Ureter (tissue), 1 donor: ENCODE measurements around the gene ZFAND3. TPM values are rescaled to one million over a fixed set of nuclear protein-coding genes. Genes with fewer than 3 reads are reported as not detected.

Experiments
- DNase-seq: peaks from one replicate; pipeline ENCODE4 v3.0.0-alpha.2; 2020; ENCODE audit warnings: low spot score
- total RNA-seq: library from RNA; stranded (reverse); gene quantifications from one replicate; pipeline ENCODE4 v1.2.4, GENCODE V29; 2023
- donor health status: DM: yes; HTN: yes; CAD: no.

ZFAND3 gene
- total RNA-seq, 1 donor from 2014 or later, result 123 TPM

- DNase-seq, result no peak
Measured at GRCh38 chr6:38004908-38005307, 185.4 kb downstream of the ZFAND3 start.

DNA sequence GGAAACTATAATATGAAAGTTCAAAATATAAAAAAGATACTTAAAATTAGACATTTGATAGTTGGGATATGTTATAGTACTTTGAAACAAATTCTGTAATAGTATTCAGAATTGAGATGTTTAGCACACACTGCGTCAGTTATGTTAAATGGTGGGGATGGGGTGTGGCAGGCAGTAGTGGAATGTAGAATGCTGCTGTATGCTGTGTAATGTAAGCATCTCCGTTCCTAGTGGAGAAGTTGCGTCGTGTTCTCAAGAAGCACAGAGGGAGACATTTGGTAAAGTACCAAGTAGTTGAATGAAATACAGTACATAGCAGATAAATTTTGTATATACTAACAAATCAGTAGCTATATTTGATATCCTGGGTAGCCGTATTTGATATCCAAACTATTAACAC lies 192.4 kb downstream of the ZFAND3 start:
- DNase-seq, result no peak

GRCh38 chr6:38012573-38012972 lies 193.0 kb downstream of the ZFAND3 start:
- DNase-seq, result no peak

DNA sequence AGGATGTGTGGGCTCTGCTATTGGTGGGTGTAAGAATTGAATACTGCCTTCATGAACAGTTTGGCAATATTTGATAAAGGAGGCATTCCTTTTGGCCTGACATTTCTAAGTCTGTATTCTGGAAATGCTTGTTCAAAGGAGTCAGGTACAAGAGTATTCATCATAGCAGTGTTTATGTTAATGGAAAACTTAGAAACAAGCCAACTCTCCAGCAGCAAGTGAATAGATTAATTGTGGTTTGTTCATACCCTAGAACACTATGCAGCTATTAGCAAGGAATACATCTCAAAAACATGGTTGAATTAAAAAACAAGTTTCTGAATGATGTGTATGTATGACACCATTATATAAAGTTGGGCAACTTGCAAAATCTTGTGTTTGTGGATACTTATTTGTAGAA lies 195.8 kb downstream of the ZFAND3 start:
- DNase-seq, result no peak

DNA sequence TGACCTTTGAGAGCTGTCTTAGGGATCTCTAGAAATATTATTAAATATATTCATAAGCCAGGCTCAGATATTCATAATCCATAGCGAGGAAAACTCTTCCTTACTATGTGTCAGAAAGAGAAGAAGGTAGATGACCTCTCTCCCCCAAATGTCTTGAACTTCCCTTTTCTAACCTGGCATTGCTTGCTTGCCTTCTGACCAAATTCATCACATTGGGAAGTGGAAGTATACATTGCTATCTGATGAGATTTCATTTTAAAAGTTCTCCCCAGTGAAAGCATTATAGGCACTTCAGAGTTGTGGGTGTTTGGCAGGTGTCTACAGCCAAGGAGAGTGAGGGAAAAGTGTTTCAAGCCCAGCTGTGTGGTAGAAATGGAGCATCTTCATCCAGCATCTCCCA lies 197.3 kb downstream of the ZFAND3 start:
- no peak for DNase-seq

- DNase-seq, result no peak
Measured at GRCh38 chr6:38018755-38019165, 199.2 kb downstream of the ZFAND3 start.

DNA sequence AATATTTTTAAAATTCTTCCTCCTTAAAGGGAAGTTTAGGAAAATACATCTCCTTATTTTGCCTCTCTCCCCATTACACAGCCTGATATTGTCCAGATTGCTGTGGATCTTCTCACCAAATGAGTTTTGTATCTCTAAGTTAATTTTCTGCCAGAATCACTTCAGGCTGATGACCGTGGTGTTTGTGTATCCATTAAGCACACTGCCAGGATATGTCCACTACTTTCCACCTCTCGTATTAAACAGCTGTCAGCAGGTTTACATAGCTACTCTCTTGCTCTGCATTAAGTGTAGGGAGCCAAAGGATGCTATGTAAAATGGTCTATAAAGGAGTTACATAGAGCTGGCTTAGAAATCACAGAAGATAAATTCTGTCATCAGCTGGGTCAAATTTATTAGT lies 201.1 kb downstream of the ZFAND3 start:
- no peak for DNase-seq

DNA sequence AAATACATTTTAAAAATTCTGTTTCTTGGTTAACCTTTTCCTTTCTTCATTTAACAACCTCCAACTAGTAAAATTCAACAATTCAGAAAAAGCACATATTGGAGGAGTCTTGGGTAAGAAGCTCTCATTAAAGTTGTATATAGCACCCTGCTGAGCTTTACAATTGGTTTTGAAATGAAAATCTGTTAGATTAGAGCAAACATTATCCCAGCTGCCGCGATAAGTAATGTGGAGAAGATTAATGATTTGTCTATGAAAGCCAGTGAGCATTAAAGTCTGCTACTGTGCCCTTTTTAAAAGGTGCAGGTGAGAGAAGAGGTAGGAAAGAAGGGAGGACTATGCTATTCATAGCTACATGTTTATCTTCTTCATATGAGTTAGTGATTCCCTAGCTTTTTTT lies 201.5 kb downstream of the ZFAND3 start:
- no peak for DNase-seq

GRCh38 chr6:38021571-38021970 lies 202.0 kb downstream of the ZFAND3 start:
- no peak for DNase-seq

- DNase-seq, result no peak
Measured at GRCh38 chr6:38022688-38023087, 203.2 kb downstream of the ZFAND3 start.

- no peak for DNase-seq
Measured at GRCh38 chr6:38024908-38025307, 205.4 kb downstream of the ZFAND3 start.

- no peak for DNase-seq
Measured at GRCh38 chr6:38025451-38025850, 205.9 kb downstream of the ZFAND3 start.

GRCh38 chr6:38027685-38028373 lies 208.3 kb downstream of the ZFAND3 start:
- no peak for DNase-seq

DNA sequence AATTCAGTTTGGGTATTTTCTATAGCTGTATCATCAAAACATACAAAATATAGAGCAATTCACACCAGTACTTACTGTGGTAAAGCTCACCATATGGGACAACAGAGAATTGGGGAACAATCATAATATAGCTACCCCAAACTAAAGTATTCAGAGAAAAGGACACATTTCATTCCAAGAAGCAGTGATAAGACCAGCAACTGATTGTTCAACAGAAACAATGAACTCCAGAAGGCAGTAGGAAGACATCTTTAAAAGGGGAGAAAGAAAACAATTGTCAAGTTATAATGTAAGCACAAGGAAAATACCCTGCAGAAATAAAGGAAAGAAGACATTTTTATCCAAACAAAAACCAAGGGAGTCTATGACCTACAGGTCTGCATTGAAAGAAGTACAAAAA lies 210.9 kb downstream of the ZFAND3 start:
- DNase-seq, result no peak

DNA sequence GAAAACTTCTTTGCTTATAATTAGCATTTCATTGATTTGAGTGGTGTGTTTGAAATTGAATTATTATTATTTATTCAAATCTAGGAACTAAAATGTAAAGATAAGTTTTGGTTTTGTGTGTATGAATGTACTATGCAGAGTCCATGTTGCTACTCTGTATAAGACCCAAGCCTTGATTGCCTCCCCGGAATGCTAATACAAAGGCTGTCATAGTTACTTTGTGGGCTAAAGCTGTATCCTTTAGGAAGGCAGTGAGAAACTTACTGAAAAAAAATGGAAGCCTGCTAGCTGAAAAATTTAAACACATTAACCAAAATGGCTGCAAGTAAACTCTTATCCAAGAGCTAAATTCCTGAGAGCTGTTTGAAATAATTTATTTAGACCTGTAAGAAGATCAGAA lies 213.3 kb downstream of the ZFAND3 start:
- no peak for DNase-seq

DNA sequence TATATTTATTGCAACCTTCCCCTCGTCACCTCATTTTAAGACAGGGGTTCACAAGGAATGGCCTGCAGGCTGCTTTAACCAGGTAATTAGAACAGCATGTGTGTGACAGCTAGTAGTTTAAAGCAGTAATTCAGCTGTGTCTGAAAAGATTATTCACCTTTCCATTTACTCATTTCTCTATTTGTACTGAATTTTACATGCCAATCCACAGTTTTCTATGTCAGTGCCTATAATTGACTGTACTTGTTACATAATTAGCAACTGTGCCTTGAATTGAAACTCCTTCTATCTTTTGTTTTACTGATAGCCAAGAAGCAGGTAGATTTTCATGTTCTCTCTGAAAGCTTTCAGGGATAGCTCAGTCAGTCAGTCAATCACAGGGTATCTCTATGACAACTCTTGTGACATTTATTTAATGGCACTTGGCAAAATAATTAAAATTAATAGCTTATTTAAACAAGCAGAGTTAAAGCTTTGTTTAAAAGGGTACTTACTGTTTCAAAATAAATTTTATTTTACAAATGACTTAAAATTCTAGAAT lies 214.0 kb downstream of the ZFAND3 start:
- DNase-seq, result no peak

- DNase-seq, result no peak
Measured at GRCh38 chr6:38034274-38034914, 214.9 kb downstream of the ZFAND3 start.

- DNase-seq, result no peak
Measured at GRCh38 chr6:38035478-38035877, 216.0 kb downstream of the ZFAND3 start.

DNA sequence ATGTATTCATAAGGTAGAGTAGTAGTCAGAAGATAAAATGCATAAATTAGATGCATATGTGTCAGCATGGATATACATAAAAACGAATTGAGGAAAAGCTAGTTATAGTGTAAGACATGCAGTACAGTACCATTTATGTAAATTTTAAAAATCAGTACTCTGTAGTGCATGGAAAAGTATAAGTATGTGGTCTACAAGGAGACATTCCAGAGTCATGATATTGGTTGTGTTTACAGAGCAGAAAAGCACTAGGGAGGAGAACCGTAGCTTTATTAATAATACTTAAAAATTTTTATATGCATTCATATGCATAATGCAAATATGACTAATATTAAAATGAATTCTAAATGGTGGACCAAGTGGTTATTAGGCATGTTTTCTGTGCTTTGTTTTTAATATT lies 220.0 kb downstream of the ZFAND3 start:
- no peak for DNase-seq

- no peak for DNase-seq
Measured at GRCh38 chr6:38040254-38040653, 220.7 kb downstream of the ZFAND3 start.

DNA sequence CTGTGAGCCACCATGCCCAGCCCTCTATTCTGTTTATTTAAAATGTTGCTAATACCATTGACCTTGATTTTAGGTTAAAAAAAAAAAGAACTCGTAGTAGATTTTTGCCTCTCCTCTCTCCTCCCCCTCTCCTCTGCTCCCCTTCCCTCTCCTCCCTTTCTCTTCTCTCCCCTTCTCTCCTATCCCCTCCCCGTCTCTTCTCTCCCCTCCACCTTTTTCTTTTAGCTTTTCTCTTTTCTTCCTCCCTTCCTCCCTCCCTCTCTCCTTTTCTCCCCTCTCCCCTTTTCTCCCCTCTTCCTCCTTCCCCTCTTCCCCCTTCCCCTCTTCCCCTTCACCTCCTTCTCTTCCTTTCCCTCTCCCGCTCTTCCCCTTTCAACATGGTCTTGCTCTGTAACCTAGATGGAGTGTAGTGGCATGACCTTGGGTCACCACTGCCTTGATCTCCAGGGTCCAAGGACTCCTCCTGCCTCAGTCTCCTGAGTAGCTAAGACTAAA lies 223.8 kb downstream of the ZFAND3 start:
- DNase-seq, result no peak

GRCh38 chr6:38045701-38046305 lies 226.3 kb downstream of the ZFAND3 start:
- DNase-seq, result no peak

DNA sequence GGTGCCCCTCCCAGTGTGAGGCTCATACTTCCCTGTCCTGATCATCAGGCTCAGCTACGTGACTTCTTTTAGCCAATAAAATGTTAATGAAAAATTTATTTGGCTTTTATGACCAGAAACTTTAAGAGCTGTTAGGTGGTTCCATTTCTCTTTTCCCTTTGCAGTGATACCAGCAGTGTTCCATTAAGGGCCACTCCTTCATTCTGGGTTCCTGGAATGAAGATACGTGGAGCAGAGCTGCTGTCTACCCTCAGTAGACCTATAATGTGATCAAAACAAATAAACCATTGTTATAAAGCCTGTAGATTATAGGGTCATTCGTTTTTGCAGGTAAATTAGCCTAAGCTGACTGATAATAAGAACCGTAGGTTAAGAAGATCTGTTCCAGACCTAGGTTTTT lies 228.0 kb downstream of the ZFAND3 start:
- no peak for DNase-seq
